ENCODE data around the gene PDE1C.

DNA sequence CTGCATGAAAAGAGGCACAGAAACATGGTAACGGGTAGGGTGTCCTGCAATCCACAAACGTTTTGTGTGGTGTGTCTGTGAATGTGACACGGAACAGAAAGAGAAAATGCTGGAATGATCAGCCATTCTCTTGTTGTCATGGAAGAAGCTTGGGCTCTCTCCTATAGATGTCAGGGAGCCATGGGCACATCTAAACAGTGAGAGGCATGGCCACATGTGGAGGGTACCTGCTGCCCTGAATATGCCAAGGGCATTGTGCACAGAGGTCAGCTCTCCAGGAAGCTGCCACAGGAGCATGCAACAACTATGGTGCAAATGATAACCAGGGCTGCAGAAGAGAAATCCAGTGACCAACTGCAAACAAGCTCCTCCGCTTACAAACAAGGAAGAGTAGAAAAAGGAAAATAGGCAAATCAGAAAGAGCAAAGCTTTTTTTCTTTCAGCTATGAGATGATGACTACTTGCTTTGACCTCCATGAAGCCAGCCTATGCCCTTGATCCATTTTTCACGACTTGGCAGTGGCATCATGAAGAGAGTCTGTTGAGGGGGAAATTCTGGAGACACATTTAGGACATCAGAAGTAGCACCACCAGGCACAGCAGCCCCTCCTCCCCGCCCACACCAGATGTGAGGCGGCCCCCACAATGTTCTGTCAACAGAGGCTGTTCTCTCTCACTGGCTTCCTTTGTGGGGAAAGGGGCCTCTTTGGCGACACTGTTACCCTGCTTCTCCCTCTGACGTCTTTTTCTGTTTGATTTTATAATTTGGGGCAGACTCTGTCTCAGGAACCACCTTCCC is 4.8 kb upstream of the PDE1C start:
- TF ChIP-seq POLR2A (IDR thresholded peaks at IDR 0.05) (no peak), CTCF (IDR thresholded peaks at IDR 0.05) (no peak)
